ENCODE measurements around the gene DPYSL3.
"Not testable (repeated sequence)": the region's sequence is repeated elsewhere in the genome, so short reads cannot be mapped to it uniquely, and the experiment has no call there.

Gene DPYSL3

DNA sequence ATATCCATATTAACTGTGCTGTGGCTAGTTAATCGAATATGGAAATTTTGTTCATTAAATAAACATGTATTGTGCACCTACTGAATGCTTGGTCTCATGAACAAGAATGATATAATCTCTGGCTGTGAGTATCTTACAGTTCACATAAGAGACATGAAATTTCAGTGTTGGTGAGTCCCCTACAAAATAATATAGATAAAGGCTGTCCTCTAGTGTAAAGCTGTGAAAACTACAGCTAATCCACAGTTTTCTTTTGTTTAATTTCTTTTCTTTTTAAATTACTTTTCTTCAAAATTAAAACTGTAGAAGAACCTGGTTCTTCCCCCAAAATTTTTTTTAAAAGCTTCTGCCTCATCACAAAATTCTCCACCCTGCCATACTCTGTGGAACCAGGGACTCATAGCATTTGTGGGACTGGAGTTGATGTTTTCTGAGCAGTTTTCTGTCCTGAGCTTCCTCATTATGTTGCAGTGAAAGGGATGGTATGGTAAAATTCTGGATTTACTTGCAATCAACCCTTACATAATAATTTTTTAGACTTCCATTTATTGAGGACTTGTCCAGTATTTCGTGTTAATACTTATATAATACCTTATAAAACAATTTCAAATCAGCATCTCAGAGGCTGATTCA lies 140.0 kb downstream of the DPYSL3 start:
- DNase-seq (ENCODE audit: low spot score), result peak; percentile 14

DNA sequence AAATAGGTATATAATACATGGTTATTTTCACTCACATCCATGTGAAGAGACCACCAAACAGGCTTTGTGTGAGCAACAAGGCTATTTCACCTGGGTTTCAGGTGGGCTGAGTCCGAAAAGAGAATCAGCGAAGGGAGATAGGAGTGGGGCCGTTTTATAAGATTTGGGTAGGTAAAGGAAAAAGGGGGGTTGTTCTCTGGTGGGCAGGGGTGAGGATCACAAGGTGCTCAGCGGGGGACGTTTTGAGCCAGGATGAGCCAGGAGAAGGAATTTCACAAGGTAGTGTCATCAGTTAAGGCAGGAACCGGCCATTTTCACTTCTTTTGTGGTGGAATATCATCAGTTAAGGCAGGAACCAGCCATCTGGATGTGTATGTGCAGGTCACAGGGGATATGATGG lies 142.5 kb downstream of the DPYSL3 start:
- DNase-seq (ENCODE audit: low spot score), result not testable (repeated sequence)

DNA sequence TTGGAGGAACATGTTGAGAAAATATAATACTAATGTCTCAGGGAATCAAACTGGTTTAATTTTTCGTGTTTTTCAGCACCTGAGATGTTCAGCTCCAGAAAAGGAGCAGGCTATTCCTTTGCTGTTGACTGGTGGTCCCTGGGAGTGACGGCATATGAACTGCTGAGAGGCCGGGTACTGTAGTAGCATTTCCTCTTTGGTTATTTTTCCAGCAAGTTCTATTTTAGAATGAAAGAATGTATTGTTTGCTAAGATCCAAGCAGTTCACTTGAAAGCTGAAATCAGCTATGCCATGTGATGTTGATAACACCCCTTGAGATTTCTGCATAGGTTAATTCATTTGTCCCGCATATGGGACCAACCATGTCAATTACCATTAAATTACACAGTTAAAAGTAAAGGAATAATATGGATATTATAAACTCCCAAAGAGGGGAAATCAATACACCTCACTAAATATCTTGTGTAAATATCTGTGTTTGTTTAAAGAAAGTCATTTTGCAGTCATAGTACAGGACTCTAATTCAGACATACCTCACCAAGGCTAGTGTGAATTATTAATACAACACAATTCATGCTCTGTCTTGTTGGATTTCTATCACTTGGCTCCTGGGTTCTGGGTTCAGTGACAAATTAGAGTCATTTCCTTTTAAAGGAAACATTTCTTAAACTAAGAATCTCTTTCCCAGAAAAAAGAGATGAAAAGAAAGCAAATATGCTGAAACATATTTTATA lies 148.3 kb downstream of the DPYSL3 start:
- no peak for DNase-seq (ENCODE audit: low spot score)

DNA sequence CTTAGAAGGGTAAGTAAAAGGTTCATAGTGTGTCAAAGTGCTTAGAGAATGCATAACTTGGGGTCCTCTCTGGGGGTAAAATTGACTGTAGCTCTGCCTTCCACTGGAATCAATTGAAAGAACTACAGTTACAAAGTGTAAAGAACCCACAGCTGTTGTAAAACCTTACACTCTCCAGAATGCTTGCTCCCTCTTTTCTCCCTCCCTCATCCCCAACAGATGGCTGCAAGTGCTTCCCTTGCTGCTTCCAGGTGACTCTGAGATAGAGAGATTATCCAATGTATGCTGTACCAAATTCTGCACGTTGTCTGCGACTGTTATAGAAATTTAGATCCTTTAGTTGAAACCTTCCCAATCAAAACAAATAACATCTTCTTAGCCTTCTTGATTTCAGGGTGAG lies 149.1 kb downstream of the DPYSL3 start:
- DNase-seq (ENCODE audit: low spot score), result no peak

DNA sequence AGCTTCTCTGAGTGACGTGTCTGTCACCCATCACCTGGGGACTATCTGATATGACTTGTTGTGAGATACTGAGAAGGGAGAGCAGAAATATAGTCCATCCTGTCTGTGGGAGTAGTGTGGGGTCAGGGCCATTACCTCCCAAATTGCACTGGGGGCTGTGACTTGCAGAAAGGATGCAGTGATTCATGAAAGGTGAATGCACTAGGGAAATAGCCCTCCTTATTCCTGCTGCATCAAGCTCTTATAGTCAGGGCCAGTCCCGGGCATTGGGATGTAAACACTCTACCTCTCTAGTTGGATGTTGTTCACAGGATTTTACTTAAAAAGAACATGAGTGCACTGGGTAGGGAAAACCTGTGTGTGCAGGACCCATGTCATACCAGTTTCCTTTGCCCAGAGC lies 150.3 kb downstream of the DPYSL3 start:
- no peak for DNase-seq (ENCODE audit: low spot score)

DNA sequence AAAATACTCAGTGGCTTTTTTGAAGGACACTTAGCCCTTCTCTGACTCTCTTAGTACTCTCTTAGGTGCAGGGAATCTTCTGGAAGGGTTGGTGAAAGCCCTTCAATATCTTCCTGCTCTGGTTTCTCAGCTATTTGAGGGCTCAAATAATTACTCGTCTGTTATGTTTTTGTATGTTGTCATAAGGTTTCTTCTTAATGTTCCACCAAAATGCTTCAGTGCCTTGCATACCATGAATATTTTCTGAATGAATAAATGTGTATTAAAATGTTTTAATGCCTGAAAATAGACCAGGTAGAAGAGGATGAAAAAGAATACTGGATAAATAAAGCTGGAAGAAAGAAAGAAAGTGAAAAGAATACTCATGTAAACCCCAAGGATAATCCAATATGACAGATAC lies 150.8 kb downstream of the DPYSL3 start:
- DNase-seq (ENCODE audit: low spot score), result no peak

DNA sequence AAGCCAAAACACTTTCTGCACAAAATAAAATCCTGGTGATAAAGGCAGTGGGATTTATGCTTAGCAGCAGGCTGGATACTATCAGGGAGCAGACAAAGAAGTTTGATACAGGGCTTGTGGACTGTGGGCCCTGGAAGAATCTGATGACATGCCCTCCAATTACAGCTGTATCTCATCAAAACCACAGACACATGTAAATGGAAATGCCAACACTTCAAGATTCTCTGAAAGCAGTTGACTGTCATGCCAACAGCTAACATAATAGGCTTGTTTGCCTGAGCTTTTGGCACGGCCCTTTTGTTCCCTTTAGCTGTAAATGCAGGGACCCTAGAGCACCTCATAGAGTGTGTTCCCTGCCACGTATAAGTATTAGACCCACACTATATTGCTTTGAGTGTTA lies 160.6 kb downstream of the DPYSL3 start:
- DNase-seq (ENCODE audit: low spot score), result no peak

DNA sequence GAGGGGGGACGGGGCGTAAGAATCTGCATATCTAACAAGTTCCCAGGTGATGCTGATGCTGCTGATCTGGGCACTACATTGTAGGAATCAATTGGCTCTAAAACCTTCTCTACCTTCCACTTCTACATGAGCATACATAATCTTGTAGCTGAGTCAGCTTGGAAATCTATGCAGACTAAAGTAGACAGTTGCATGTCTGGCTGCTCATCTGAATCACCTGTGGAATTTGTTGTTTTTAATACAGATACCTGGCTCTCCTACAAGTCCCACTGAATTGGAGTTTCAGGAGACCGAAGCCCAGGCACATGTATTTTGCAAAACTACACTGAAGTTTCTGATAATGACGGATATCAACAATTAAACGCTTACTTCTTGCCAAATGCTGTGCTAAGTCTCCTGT lies 161.4 kb downstream of the DPYSL3 start:
- no peak for DNase-seq (ENCODE audit: low spot score)

DNA sequence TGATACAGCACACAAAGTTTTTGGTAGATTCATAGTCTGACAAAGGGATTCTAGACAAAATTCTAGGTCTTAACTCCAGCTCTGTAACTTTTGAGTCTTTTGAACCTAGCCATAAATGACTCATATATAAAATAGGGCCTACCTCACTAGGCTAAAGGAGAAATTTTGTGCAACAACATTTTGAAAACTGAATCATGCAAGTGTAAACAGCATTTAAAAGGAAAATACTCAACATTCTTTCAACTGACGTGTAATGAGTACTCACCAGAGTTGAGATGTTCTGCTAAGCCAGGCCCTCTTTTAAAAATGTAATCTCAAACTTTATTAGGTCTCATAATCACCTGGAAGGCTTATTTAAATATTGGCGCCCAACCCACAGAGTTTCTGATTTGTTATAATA lies 161.8 kb downstream of the DPYSL3 start:
- DNase-seq (ENCODE audit: low spot score), result no peak

DNA sequence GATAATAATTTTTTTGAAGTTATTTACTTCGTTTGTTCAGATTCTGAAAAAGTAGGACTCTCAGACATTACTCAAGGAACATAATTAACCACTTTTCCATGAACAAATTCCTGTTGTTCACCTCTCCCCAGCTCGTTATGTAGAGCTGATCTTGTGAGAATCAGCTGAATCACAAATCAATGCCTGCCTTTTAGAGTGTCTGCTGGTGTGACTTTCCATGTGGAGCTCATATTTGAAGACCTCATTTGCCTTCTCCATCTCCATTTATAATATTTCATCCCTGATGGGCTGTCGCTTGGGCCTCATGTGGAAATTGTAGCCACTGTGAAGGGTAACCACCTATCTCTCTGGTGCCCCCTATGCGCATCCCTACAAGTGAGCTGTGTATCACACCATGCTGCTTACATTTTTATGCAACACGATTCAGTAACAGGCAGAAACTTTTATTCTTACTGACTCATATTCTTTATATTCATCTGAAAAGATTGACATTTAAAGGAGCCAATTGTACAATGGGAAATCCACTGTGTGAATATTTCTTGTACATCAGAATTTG lies 163.8 kb downstream of the DPYSL3 start:
- DNase-seq (ENCODE audit: low spot score), result no peak

DNA sequence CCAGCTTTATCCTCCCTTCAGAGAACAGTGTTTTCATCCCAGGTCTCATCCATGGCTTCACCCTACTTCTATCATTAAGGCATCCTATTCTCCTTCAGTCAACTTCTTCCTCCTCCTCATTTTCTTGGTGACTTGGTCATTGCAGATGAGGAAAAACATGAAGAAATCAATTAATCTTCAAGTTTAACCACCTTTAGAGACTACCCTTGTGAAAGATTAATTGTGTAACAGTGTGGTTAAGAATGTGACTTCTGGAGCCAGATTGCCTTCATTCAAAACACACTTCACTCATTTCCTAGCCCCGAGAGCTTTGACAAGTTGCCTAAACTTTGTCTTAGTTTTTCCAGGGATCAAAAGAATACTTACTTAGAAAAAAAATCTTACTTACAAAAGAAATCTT lies 165.0 kb downstream of the DPYSL3 start:
- no peak for DNase-seq (ENCODE audit: low spot score)

DNA sequence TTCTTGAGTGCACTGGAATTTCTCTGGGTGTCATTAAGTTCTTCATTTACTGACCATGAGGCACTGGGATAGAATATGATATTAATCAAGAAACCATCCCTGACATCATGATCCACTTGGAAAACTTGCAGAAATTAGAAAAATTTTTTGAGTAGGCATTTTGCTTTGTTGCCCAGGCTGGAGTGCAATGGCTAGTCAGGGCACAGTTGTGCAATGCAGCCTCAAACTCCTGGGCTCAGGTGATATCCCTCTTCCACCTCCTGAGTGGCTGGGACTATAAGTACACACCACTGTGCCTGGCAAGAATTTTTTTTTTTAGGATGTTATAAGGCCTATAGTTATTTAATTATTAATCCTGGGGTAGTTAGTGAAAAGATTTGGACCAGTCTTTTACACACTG lies 168.5 kb downstream of the DPYSL3 start:
- no peak for DNase-seq (ENCODE audit: low spot score)

DNA sequence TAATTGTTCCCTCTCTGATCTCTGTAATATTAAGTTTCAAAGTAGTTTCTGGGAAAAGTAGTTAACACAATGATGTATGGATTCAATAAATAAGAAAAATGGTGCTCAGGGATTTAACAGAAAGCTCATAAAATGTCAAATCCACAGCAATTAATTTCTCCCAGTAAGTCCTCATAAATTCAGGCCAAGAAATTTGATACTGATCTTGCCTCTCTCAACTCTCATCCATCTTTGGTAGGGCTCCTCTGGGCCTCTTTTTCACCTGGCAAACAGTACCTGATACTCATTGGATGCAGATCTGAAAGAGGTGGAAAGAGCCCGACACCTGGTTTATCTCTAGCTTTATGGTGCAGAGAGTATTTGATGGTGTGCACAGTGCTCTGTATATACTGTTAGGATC lies 168.9 kb downstream of the DPYSL3 start:
- no peak for DNase-seq (ENCODE audit: low spot score)
